Measurements from ENCODE around the gene IGSF21.

DNA sequence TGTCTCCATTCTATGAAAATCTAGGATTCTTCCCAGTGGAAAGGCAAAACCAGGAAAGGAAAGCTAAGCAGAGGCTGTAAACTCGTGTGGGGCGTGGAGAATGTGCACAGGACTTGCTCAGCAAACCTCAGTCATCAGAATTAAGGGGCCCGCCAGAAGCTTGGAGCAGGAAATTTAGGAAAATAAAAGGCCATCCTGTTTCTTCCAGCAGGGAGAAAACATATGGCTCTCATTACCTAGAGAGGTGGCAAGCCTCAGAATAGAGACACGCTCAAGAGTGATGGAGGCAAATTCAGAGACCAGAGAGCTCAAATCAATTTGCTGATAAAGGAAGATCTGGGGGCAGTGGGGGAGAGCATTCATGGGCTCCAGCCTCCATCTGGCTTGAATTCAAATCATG, 221.2 kb downstream of the IGSF21 start:
- TF ChIP-seq CTCF (IDR thresholded peaks at IDR 0.05) = no peak
- no peak for TF ChIP-seq POLR2A (IDR thresholded peaks at IDR 0.05)
